ENCODE results near the gene UBE4B. TPM values are rescaled to one million over a fixed set of nuclear protein-coding genes. Genes with fewer than 3 reads are reported as not detected.

The UBE4B gene
- total and polyA plus RNA-seq, 9 of the 15 experiments (the other 6 are each of a cell fraction or from before 2014, with no cell fraction given) = 11.7 to 73.7 (median 40.1) TPM

GRCh38 chr1:10152709-10153284 is 120.0 kb downstream of the UBE4B start (continued):
- TF ChIP-seq ZNF280B (CRISPR knock-in tag; IDR thresholded peaks at IDR 0.05) (no peak), BRF2 (IDR thresholded peaks at IDR 0.05; ENCODE audit: borderline replicate concordance, insufficient read depth, insufficient read length) (no peak), PTTG1 (tag; IDR thresholded peaks at IDR 0.05; ENCODE audit: low read depth) (no peak), SMC3 (conservative IDR thresholded peaks at IDR 0.05; ENCODE audit: insufficient read depth, low read depth, low read length) (peak; percentile 37; the same call in 1 of the 2 replicates), ZBTB9 (CRISPR knock-in tag; IDR thresholded peaks at IDR 0.05) (no peak)

Measured in K562 (cell line).